Parathyroid adenoma (tissue), 2 donors: ENCODE results near the gene NRBP1.

Experiments used
- H2AFZ ChIP-seq: fragments of 300-600 bp; sonication (generic); one replicate; pipeline ENCODE4 v1.7.0; 2017; ENCODE audit warnings: antibody characterized with exemption, mild to moderate bottlenecking
- H3K27ac ChIP-seq: fragments of 300-600 bp; sonication (generic); one replicate; pipeline ENCODE4 v1.7.0; 2017
- H3K27me3 ChIP-seq: fragments of 300-600 bp; sonication (generic); one replicate; pipeline ENCODE4 v1.7.0; 2017; ENCODE audit warnings: low read length; ENCODE audit not compliant: control insufficient read depth, insufficient read depth
- H3K36me3 ChIP-seq: fragments of 300-600 bp; sonication (generic); one replicate; pipeline ENCODE4 v1.7.0; 2017; ENCODE audit warnings: low read length; ENCODE audit not compliant: control insufficient read depth, insufficient read depth
- H3K4me1 ChIP-seq: fragments of 300-600 bp; sonication (generic); one replicate; pipeline ENCODE4 v1.7.0; 2017; ENCODE audit warnings: control low read depth
- H3K4me2 ChIP-seq: fragments of 300-600 bp; sonication (generic); one replicate; pipeline ENCODE4 v1.7.0; 2017; ENCODE audit warnings: low read length
- H3K4me3 ChIP-seq: fragments of 300-600 bp; sonication (generic); one replicate; pipeline ENCODE4 v1.7.0; 2017; ENCODE audit warnings: low read depth, low read length
- H3K79me2 ChIP-seq: fragments of 300-600 bp; sonication (generic); one replicate; pipeline ENCODE4 v1.7.0; 2017; ENCODE audit warnings: control low read depth
- H3K9ac ChIP-seq: fragments of 300-600 bp; sonication (generic); one replicate; pipeline ENCODE4 v1.7.0; 2017; ENCODE audit warnings: mild to moderate bottlenecking
- H3K9me3 ChIP-seq: fragments of 300-600 bp; sonication (generic); one replicate; pipeline ENCODE4 v1.7.0; 2017; ENCODE audit warnings: low read length; ENCODE audit not compliant: control insufficient read depth
- TF ChIP-seq, protein P1 (sequence below): fragments of 300-600 bp; sonication (generic); IDR thresholded peaks from one replicate; pipeline ENCODE4 v1.7.0; 2017; ENCODE audit warnings: antibody characterized with exemption, mild to moderate bottlenecking
- donor health status: primary hyperparathyroidism.

NRBP1 gene

GRCh38 chr2:27451095-27451494, 22.7 kb downstream of the NRBP1 start:
- TF ChIP-seq, protein P1, sequence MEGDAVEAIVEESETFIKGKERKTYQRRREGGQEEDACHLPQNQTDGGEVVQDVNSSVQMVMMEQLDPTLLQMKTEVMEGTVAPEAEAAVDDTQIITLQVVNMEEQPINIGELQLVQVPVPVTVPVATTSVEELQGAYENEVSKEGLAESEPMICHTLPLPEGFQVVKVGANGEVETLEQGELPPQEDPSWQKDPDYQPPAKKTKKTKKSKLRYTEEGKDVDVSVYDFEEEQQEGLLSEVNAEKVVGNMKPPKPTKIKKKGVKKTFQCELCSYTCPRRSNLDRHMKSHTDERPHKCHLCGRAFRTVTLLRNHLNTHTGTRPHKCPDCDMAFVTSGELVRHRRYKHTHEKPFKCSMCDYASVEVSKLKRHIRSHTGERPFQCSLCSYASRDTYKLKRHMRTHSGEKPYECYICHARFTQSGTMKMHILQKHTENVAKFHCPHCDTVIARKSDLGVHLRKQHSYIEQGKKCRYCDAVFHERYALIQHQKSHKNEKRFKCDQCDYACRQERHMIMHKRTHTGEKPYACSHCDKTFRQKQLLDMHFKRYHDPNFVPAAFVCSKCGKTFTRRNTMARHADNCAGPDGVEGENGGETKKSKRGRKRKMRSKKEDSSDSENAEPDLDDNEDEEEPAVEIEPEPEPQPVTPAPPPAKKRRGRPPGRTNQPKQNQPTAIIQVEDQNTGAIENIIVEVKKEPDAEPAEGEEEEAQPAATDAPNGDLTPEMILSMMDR = no peak
- H3K9me3 ChIP-seq = no peaks in the 10 kb centered on the region
- no peak overlapping the region for H3K4me3 ChIP-seq
- H3K4me1 ChIP-seq = no peaks in the 10 kb centered on the region
- no peaks in the 10 kb centered on the region for H3K36me3 ChIP-seq
- H3K4me2 ChIP-seq = no peak overlapping the region
- no peak overlapping the region for H2AFZ ChIP-seq
- H3K79me2 ChIP-seq = no peaks in the 10 kb centered on the region
- H3K27me3 ChIP-seq = no peaks in the 10 kb centered on the region
- H3K9ac ChIP-seq = no peak overlapping the region
- H3K27ac ChIP-seq = no peak overlapping the region

GRCh38 chr2:27453968-27454367, 25.5 kb downstream of the NRBP1 start:
- H3K27ac ChIP-seq = no peak overlapping the region
- no peak overlapping the region for H2AFZ ChIP-seq
- H3K4me2 ChIP-seq = no peak overlapping the region
- TF ChIP-seq, protein P1 = no peak
- no peak overlapping the region for H3K4me3 ChIP-seq
- no peaks in the 10 kb centered on the region for H3K36me3 ChIP-seq
- H3K79me2 ChIP-seq = no peaks in the 10 kb centered on the region
- no peaks in the 10 kb centered on the region for H3K27me3 ChIP-seq
- H3K9me3 ChIP-seq = no peaks in the 10 kb centered on the region
- no peaks in the 10 kb centered on the region for H3K4me1 ChIP-seq
- H3K9ac ChIP-seq = no peak overlapping the region

DNA sequence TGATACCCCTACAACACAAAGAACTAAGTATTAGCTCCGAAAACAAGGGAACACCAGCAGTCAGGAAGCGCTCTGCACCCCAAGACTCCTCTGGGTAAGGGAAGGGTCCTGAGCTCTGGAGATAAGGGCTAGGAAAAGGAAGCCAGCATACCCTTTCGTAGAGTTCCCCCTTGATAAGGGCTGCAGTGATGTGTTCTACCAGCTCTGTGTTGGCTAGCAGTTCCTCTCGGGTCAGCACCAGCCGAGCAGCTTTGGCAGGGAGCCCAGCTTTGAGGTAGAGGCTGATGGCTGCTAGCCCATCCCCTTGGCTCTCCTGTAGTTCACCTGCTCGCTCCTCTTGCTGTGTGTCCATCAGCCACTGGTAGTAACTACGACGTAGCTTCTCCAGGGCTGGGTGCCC, 32.7 kb downstream of the NRBP1 start:
- Histone ChIP-seq H3K79me2 (no peaks in the 10 kb centered on the region), H3K9ac (no peak overlapping the region), H3K4me1 (no peaks in the 10 kb centered on the region), H3K27ac (no peak overlapping the region), H3K9me3 (no peaks in the 10 kb centered on the region), H3K27me3 (no peaks in the 10 kb centered on the region), H2AFZ (no peak overlapping the region), H3K36me3 (no peaks in the 10 kb centered on the region), H3K4me2 (no peak overlapping the region), H3K4me3 (no peak overlapping the region)
- TF ChIP-seq, protein P1 = no peak

DNA sequence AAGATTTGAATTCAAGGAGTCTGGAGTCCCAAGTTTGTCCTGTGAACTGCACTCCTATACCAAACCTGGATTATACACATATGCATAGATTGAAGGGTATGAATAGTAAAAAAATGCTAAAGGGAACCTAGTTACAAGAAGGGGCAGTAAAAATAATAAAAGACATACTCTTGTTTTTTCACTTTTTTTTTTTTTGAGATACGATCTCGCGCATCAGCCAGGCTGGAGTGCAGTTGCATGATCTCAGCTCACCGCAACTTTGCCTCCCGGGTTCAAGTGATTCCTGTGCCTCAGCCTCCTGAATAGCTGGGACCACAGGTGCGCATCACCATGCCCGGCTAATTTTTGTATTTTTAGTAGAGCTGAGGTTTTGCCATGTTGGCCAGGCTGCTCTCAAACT, 36.0 kb downstream of the NRBP1 start:
- H3K4me2 ChIP-seq = no peak overlapping the region
- H3K27me3 ChIP-seq = no peaks in the 10 kb centered on the region
- H3K36me3 ChIP-seq = no peaks in the 10 kb centered on the region
- no peak overlapping the region for H3K4me3 ChIP-seq
- H2AFZ ChIP-seq = no peak overlapping the region
- no peaks in the 10 kb centered on the region for H3K9me3 ChIP-seq
- TF ChIP-seq, protein P1 = no peak
- no peak overlapping the region for H3K27ac ChIP-seq
- H3K4me1 ChIP-seq = no peaks in the 10 kb centered on the region
- no peak overlapping the region for H3K9ac ChIP-seq
- no peaks in the 10 kb centered on the region for H3K79me2 ChIP-seq

DNA sequence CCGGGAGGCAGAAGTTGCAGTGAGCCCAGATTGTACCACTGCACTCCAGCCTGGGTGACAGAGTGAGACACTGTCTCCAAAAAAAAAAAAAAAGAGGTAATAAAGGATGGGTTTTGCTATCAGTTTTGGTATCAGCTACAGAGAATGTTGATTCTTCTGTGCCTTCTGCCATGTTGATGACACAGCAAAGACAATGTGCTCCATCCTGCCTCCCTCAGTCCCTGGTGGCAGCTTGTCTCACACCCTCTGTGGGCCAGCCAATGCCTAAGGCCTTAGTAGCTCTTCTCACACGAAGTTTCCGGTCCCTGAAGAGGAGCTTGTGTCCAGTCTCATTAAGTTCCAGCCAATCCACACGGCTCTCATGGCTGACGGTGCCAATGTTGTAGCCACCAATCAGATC, 43.5 kb downstream of the NRBP1 start:
- TF ChIP-seq, protein P1 = no peak

More for the DNA sequence above, 43.5 kb downstream of the NRBP1 start:
- H3K9me3 ChIP-seq = no peaks in the 10 kb centered on the region
- no peak overlapping the region for H2AFZ ChIP-seq
- no peaks in the 10 kb centered on the region for H3K4me1 ChIP-seq
- no peak overlapping the region for H3K27ac ChIP-seq
- no peaks in the 10 kb centered on the region for H3K36me3 ChIP-seq
- no peak overlapping the region for H3K9ac ChIP-seq
- no peaks in the 10 kb centered on the region for H3K27me3 ChIP-seq
- H3K4me3 ChIP-seq = no peak overlapping the region
- H3K79me2 ChIP-seq = no peaks in the 10 kb centered on the region
- H3K4me2 ChIP-seq = no peak overlapping the region
